ENCODE measurements around the gene ZNF124. TPM values are rescaled to one million over a fixed set of nuclear protein-coding genes. Genes with fewer than 3 reads are reported as not detected.

The ZNF124 gene
- total RNA-seq, 1 donor from 2014 or later: 14.9 TPM

GRCh38 chr1:247114351-247115140 lies 57.3 kb downstream of the ZNF124 start:
- no peaks in the 10 kb centered on the region for H3K9me3 Mint-ChIP-seq

DNA sequence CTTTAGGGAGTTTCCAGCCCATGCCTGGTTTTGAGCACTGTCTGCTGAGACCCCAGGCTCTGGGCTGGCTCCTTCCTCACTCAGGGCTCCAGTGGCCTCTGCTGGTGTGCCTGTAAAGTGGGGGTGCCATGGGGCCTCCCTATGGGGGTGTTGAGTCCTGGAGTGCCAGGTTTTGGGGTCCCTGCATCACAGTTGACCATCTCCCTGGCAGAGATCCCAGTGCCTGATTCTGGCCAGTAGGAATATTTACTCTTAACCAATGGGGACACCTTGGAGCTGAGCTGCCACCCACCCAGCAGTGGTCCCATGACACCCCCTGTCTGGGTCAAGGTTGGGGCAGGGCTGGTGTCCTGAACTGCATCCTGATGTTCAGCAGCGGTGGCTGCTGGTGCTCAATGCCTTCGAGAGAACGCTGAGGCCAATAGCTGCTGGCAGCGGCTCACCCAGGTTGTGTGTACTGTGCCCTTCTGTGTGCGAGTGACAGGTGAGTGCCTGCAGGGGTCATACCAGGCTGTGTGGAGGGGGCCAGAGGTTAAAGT lies 58.0 kb downstream of the ZNF124 start:
- Mint-ChIP-seq H3K27me3 (peaks cover 34% of the 10 kb centered on the region), H3K9me3 (peaks cover 3% of the 10 kb centered on the region), H3K4me1 (peaks cover 6% of the 10 kb centered on the region), H3K36me3 (ENCODE audit: low read depth) (no peaks in the 10 kb centered on the region), H3K27ac (no peak overlapping the region), H3K4me3 (no peak overlapping the region)
- no peak for DNase-seq
- intact Hi-C loops (cut with micrococcal nuclease): no loop called here

More at GRCh38 chr1:247114351-247115140, 57.3 kb downstream of the ZNF124 start:
- Mint-ChIP-seq H3K27ac (no peak overlapping the region), H3K27me3 (peaks cover 27% of the 10 kb centered on the region), H3K4me1 (peaks cover 6% of the 10 kb centered on the region), H3K36me3 (ENCODE audit: low read depth) (no peaks in the 10 kb centered on the region), H3K4me3 (no peak overlapping the region)
- no peak for DNase-seq
- intact Hi-C loops (cut with micrococcal nuclease): no loop called here

GRCh38 chr1:247113094-247113497 lies 58.7 kb downstream of the ZNF124 start:
- Mint-ChIP-seq H3K27ac (no peak overlapping the region), H3K4me3 (no peak overlapping the region), H3K4me1 (peaks cover 6% of the 10 kb centered on the region), H3K9me3 (peaks cover 8% of the 10 kb centered on the region), H3K36me3 (ENCODE audit: low read depth) (no peaks in the 10 kb centered on the region), H3K27me3 (peaks cover 40% of the 10 kb centered on the region)
- intact Hi-C loops (cut with micrococcal nuclease): no loop called here
- no peak for DNase-seq

GRCh38 chr1:247112479-247112781 lies 59.4 kb downstream of the ZNF124 start:
- H3K9me3 Mint-ChIP-seq: peaks cover 14% of the 10 kb centered on the region
- H3K27me3 Mint-ChIP-seq: peaks cover 44% of the 10 kb centered on the region
- intact Hi-C loops (cut with micrococcal nuclease): no loop called here
- H3K27ac Mint-ChIP-seq: no peak overlapping the region
- no peak overlapping the region for H3K4me3 Mint-ChIP-seq
- DNase-seq: peak; percentile 51
- H3K4me1 Mint-ChIP-seq: peaks cover 6% of the 10 kb centered on the region
- no peaks in the 10 kb centered on the region for H3K36me3 Mint-ChIP-seq (ENCODE audit: low read depth)

GRCh38 chr1:247111700-247112478 lies 59.9 kb downstream of the ZNF124 start:
- H3K36me3 Mint-ChIP-seq (ENCODE audit: low read depth): no peaks in the 10 kb centered on the region
- H3K4me3 Mint-ChIP-seq: peak overlapping the region; percentile 32
- DNase-seq: no peak
- peaks cover 16% of the 10 kb centered on the region for H3K9me3 Mint-ChIP-seq
- intact Hi-C loops (cut with micrococcal nuclease): no loop called here
- H3K4me1 Mint-ChIP-seq: peaks cover 6% of the 10 kb centered on the region
- peaks cover 48% of the 10 kb centered on the region for H3K27me3 Mint-ChIP-seq
- H3K27ac Mint-ChIP-seq: no peak overlapping the region

DNA sequence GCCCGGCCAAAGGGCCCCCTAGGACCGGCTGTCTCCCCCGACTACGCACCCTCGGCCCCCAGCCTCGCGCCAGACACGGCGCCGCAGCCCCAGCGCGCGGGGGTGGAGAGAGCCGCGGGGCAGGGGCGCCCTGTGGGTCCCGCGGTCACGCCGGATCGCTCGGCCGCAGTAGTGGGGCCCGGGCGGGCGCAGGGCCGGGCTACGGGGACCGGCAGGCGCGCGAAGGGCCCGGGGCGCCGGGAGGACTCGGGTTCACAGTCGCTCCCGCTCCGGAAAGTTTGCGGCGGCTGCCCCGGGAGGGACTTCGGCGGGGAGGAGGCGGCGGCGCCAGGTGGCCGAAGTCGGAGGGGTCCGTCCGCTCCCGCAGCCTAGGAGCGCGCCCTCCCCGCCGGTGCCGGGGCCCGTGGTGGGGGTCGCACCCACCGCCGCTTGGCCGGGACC lies 60.5 kb downstream of the ZNF124 start:
- DNase-seq: peak; percentile 60
- peaks cover 17% of the 10 kb centered on the region for H3K9me3 Mint-ChIP-seq
- H3K36me3 Mint-ChIP-seq (ENCODE audit: low read depth): no peaks in the 10 kb centered on the region
- H3K27me3 Mint-ChIP-seq: peaks cover 48% of the 10 kb centered on the region
- H3K4me3 Mint-ChIP-seq: peak overlapping the region; percentile 71
- intact Hi-C loops (cut with micrococcal nuclease): no loop called here
- no peak overlapping the region for H3K27ac Mint-ChIP-seq
- peaks cover 6% of the 10 kb centered on the region for H3K4me1 Mint-ChIP-seq

DNA sequence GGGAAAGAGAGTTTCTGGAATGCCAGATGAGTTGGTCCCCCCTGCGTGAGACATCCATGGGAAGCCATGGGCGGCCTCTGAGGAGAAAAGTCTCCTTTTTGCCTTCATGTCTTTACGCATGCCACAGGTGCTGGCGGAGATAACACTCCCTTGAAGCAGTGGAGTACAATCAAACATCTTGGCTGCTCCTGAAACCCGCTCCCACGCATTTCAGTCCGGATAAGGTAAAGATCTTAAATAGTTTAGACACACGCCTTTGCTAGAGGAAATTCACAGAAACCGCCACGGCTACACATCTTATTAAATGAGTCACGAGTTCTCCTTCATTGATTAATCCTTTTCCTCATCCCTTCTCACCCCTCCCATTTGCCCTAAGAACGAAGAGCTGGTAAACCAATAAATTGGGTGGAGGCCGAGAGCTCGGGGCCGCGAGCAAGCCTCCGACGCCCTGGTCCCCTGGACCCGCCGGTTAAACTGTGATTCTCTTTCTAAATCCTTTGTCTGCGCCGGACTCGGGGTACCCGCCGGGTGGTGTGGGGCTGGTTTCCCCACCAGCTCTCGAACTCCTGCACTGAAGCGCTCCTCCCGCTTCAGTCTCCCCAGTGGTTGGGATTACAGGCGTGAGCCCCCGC lies 61.1 kb downstream of the ZNF124 start:
- peak; percentile 63 for DNase-seq
- Mint-ChIP-seq H3K27ac (peak overlapping the region; percentile 0), H3K27me3 (peaks cover 48% of the 10 kb centered on the region), H3K4me1 (peaks cover 6% of the 10 kb centered on the region), H3K36me3 (ENCODE audit: low read depth) (peaks cover 1% of the 10 kb centered on the region), H3K9me3 (peaks cover 19% of the 10 kb centered on the region), H3K4me3 (peak overlapping the region; percentile 71)
- intact Hi-C loops (cut with micrococcal nuclease): no loop called here

DNA sequence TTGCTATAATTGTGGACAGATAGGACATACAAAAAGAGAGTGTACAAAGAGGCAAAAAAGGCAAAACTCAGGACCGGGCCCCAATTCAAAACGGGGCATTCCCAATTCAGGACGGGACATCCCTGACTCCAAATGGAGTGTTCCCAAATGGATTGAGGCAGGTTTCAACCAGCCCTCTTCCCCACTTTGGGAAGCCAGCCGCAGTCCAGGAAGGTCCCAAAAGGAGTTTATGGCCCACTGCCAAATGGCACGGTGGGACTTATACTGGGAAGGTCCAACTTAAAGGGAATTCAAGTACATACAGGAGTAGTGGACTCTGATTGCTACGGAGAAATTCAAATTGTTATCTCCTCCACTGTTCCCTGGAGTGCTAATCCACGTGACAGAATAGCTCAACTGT lies 64.1 kb downstream of the ZNF124 start:
- DNase-seq: no peak
- H3K9me3 Mint-ChIP-seq: peaks cover 29% of the 10 kb centered on the region
- no peak overlapping the region for H3K4me3 Mint-ChIP-seq
- intact Hi-C loops (cut with micrococcal nuclease): loop anchor here (10.0 kb wide), 1 partner anchor 67 kb away; the partner anchor contains the start of gene ZNF124
- no peak overlapping the region for H3K27ac Mint-ChIP-seq
- H3K36me3 Mint-ChIP-seq (ENCODE audit: low read depth): peaks cover 6% of the 10 kb centered on the region
- peaks cover 12% of the 10 kb centered on the region for H3K4me1 Mint-ChIP-seq
- peaks cover 34% of the 10 kb centered on the region for H3K27me3 Mint-ChIP-seq

DNA sequence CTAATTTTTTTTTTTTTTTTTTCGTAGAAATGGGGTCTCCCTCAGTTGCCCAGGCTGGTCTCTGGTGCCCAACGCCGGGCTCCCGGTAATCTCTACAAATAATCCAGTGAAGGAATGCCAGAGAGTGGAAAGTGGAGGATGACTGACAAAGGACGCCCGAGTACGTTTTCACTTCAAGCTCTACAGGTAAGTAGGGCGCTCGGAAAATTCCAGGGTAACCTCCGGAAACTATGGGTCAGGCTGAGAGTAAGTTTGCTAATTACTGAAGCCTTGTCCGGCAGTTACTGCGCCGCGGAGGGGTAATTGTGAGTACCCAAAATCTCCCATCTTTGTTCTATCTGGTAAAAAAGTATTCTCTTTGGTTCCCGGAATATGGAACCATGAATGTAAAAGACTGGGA lies 65.9 kb downstream of the ZNF124 start:
- H3K27ac Mint-ChIP-seq: no peak overlapping the region
- peaks cover 33% of the 10 kb centered on the region for H3K9me3 Mint-ChIP-seq
- H3K36me3 Mint-ChIP-seq (ENCODE audit: low read depth): peaks cover 22% of the 10 kb centered on the region
- DNase-seq: no peak
- H3K27me3 Mint-ChIP-seq: peaks cover 29% of the 10 kb centered on the region
- H3K4me3 Mint-ChIP-seq: no peak overlapping the region
- peaks cover 12% of the 10 kb centered on the region for H3K4me1 Mint-ChIP-seq
- intact Hi-C loops (cut with micrococcal nuclease): loop anchor here (2.0 to 10.0 kb wide), 2 partner anchors 69 to 225 kb away; partner anchors contain the start of genes ZNF124 and ZNF496

Other genes with a start within 250 kb of the ZNF124 start
- gene AHCTF1, start 240.1 kb downstream of the ZNF124 start, total RNA-seq: 47.9 and 56.5 TPM in 2 replicates
- 0.65 and 0.95 TPM in 2 replicates for gene ZNF695, start 164.0 kb downstream of the ZNF124 start, total RNA-seq
- gene ZNF670, start 93.2 kb downstream of the ZNF124 start, total RNA-seq: 2.8 TPM in 2 replicates
- gene ZNF669, start 67.7 kb downstream of the ZNF124 start, total RNA-seq: 6.2 and 6.7 TPM in 2 replicates
- gene VN1R5, start 84.1 kb upstream of the ZNF124 start, total RNA-seq: not detected in 2 replicates
- gene ZNF496, start 159.8 kb upstream of the ZNF124 start, total RNA-seq: 14.2 and 15.7 TPM in 2 replicates
- gene NLRP3, start 244.2 kb upstream of the ZNF124 start, total RNA-seq: 0.14 and 0.16 TPM in 2 replicates

Measured in activated CD4-positive, alpha-beta T cell treated with anti-CD3 and anti-CD28 coated beads, Interleukin-2, amount 10 ng/mL, durations not matched to agents 24 days and 14 days (primary cell).